Nephron progenitor cell (in vitro differentiated cells): ENCODE data around the gene ZPR1.

Experiments
- DNase-seq: peaks from one replicate; pipeline ENCODE4 v3.0.0; 2021
- H3K27ac Mint-ChIP-seq: 2 replicates; pipeline ENCODE4 v1.8.0; 2021; ENCODE audit warnings: mild to moderate bottlenecking, moderate library complexity, mixed read lengths
- H3K27me3 Mint-ChIP-seq: 2 replicates; pipeline ENCODE4 v1.8.0; 2021; ENCODE audit warnings: mild to moderate bottlenecking, low read depth, mixed read lengths; ENCODE audit not compliant: poor library complexity
- H3K36me3 Mint-ChIP-seq: 2 replicates; pipeline ENCODE4 v1.8.0; 2021; ENCODE audit warnings: low read depth, mixed read lengths
- H3K4me1 Mint-ChIP-seq: 2 replicates; pipeline ENCODE4 v1.8.0; 2021; ENCODE audit warnings: mixed read lengths
- H3K4me3 Mint-ChIP-seq: 2 replicates; pipeline ENCODE4 v1.8.0; 2021; ENCODE audit warnings: mild to moderate bottlenecking, moderate library complexity, mixed read lengths
- H3K9me3 Mint-ChIP-seq: 2 replicates; pipeline ENCODE4 v1.8.0; 2021; ENCODE audit warnings: mild to moderate bottlenecking, moderate library complexity, mixed read lengths
- TF ChIP-seq, protein P1 (sequence below): fragments of 200-600 bp; sonication (generic); IDR thresholded peaks from 2 replicates; pipeline ENCODE4 v1.5.0; 2021; ENCODE audit warnings: antibody characterized with exemption

ZPR1 gene

DNA sequence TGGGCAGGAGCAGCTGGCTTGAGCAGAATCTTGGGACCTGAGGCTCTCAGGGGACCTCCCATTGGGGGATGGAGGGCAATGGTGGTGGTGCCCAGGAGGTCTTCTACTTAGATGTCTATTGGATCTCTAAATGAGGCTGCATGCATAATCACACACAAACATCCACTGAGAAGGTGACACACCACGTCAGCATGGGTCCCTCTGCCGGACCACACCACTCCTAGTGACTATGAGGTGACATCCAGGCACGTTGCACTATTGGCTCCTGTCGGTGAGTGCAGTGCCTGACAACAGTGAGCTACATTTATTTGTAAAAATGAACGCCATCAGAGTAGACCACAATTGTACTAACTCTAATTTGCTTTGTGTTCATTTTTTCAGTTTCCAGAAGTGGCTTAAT, 37.6 kb upstream of the ZPR1 start:
- no peak overlapping the region for H3K4me3 Mint-ChIP-seq
- H3K27me3 Mint-ChIP-seq: peaks cover 3% of the 10 kb centered on the region
- peaks cover 27% of the 10 kb centered on the region for H3K4me1 Mint-ChIP-seq
- TF ChIP-seq, protein P1, sequence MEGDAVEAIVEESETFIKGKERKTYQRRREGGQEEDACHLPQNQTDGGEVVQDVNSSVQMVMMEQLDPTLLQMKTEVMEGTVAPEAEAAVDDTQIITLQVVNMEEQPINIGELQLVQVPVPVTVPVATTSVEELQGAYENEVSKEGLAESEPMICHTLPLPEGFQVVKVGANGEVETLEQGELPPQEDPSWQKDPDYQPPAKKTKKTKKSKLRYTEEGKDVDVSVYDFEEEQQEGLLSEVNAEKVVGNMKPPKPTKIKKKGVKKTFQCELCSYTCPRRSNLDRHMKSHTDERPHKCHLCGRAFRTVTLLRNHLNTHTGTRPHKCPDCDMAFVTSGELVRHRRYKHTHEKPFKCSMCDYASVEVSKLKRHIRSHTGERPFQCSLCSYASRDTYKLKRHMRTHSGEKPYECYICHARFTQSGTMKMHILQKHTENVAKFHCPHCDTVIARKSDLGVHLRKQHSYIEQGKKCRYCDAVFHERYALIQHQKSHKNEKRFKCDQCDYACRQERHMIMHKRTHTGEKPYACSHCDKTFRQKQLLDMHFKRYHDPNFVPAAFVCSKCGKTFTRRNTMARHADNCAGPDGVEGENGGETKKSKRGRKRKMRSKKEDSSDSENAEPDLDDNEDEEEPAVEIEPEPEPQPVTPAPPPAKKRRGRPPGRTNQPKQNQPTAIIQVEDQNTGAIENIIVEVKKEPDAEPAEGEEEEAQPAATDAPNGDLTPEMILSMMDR: no peak
- no peaks in the 10 kb centered on the region for H3K36me3 Mint-ChIP-seq
- H3K27ac Mint-ChIP-seq: no peak overlapping the region
- H3K9me3 Mint-ChIP-seq: no peaks in the 10 kb centered on the region
- no peak for DNase-seq

DNA sequence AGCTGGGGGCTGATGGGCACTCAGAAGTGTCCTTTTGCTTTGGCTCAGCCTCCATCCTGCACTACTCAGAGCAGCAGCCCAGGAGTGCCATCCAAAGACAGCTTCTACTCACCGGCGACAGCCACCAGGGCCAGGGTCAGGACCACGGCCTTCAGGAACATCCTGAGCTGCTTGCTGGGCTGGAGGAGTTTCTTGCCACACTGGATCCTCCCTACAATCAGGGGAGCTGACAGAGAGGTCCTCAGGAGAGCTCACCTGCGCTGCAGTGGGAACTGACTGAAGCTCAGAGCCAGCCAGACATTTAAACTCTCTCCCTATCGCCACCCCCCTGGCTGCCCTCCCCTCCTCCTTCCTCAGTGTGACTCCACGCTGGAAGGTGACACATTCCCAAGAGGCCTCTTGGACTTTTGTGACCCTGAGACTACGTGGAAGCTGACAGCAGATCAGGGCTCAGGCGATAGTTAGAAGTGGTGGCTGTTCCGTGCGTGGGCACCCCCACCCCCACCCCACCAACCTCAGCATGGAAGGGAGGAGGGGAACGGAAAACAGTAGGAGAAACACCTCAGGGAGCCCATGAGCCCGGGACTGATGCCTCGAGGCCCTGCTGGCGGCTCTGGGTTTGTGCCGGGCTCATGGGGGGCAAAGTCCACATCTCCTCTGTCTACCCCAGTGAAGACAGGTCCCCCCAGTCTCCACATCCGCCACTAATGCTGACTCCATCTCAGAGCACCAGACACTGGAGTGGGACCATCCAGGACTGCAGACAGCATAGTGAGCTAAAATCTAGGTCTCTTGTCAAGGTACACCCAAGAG, 35.4 kb upstream of the ZPR1 start, which contains the start of gene APOA4:
Gene APOA4 (minus strand): TSS at position 274 of the 813 bp plus-strand sequence. CDS start 113 bp downstream, at position 161.
- H3K27ac Mint-ChIP-seq: no peak within 1 kb of the TSS

DNA sequence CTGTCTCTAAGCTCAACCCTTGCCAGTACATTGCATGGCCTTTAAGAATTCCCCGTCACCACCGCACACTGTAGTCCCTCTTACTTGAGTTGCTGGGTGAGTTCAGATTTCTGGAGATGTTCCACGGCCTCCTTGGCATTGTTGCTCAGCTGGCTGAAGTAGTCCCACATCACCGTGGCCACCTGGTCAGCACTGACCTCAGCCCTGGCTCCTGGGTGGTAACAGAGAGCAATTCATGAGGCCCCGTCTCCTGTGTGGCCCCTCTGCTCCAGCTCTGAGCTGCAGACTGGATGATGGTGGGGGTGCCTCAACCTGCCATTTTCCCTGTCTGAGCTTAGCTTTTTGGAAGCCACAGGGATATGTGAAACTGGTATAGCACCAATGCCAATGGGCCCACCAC, 34.8 kb upstream of the ZPR1 start:
- TF ChIP-seq, protein P1: no peak
- DNase-seq: no peak
- Mint-ChIP-seq H3K36me3 (no peaks in the 10 kb centered on the region), H3K4me1 (peaks cover 18% of the 10 kb centered on the region), H3K4me3 (no peak overlapping the region), H3K27ac (no peak overlapping the region), H3K27me3 (peaks cover 3% of the 10 kb centered on the region), H3K9me3 (no peaks in the 10 kb centered on the region)

More for the DNA sequence above, 35.4 kb upstream of the ZPR1 start, which contains the start of gene APOA4:
- TF ChIP-seq, protein P1: no peak
- Mint-ChIP-seq H3K9me3 (no peaks in the 10 kb centered on the region), H3K36me3 (no peaks in the 10 kb centered on the region), H3K27me3 (peaks cover 3% of the 10 kb centered on the region), H3K4me1 (peaks cover 21% of the 10 kb centered on the region), H3K4me3 (no peak within 1 kb of the TSS)
- DNase-seq: no peak

DNA sequence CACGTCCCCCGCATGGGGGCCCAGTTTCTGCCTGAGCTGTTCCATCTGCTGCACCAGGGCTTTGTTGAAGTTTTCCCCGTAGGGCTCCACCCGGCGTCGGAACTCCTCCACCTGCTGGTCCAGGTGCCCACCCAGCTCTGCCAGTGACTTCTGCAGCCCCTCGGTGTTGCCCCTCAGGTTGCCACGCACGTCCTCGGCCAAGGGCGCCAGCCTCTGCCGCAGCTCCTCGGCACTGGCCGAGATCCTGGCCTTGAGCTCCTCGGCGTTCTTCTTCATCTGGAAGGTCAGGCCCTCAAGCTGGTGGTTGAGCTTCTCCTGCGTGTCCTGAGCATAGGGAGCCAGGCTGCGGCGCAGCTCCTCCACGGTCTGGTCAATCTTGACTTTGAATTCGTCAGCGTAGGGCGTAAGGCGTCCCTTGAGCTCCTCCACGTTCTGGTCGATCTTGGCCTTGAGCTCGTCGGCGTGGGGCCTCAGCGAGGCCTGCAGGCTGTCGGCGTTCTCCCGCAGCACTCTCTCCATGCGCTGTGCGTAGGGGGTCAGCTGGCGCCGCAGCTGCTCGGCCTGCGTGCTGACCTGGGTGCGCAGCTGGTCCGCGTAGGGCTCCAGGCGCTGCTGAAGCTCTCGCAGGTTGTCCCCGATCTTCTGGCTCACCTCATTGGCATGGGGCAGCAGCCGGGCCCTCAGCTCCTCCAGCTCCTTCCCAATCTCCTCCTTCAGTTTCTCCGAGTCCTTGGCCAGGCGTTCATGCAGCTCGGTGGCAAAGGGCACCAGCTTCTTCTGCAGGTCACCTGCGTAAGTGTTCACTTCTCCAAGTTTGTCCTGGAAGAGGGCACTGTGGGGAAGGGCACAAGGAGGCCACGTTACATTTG, 33.5 kb upstream of the ZPR1 start:
- Mint-ChIP-seq H3K36me3 (no peaks in the 10 kb centered on the region), H3K9me3 (no peaks in the 10 kb centered on the region)
- no peak for DNase-seq

DNA sequence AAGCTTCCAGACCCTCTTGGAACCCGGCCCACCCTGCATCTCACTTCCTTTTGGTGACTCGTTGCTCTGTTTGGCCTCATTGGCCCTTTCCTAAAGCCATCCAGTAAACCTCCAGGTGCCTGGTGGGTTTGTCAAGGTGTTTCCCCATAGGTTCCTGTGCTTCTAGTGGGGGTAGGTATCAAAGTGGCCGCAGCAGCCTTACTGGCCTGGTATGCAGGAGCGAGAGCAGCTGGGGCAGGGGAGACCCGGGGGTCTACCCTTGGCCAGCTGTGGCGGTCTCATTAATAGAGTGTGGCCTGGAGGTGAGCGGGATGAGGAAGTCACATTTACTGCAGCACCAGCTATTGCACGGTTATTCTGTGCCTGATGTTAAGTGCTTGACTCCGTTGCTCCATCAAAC, 31.2 kb upstream of the ZPR1 start:
- H3K36me3 Mint-ChIP-seq: no peaks in the 10 kb centered on the region
- H3K27me3 Mint-ChIP-seq: no peaks in the 10 kb centered on the region
- no peaks in the 10 kb centered on the region for H3K9me3 Mint-ChIP-seq
- DNase-seq: no peak
- H3K4me3 Mint-ChIP-seq: no peak overlapping the region
- peaks cover 4% of the 10 kb centered on the region for H3K4me1 Mint-ChIP-seq
- TF ChIP-seq, protein P1: no peak
- no peak overlapping the region for H3K27ac Mint-ChIP-seq

More for the DNA sequence above, 33.5 kb upstream of the ZPR1 start:
- TF ChIP-seq, protein P1: no peak
- H3K27ac Mint-ChIP-seq: no peak overlapping the region
- peaks cover 10% of the 10 kb centered on the region for H3K4me1 Mint-ChIP-seq
- H3K4me3 Mint-ChIP-seq: no peak overlapping the region
- H3K27me3 Mint-ChIP-seq: no peaks in the 10 kb centered on the region
